ENCODE results near the gene FETUB. TPM values are rescaled to one million over a fixed set of nuclear protein-coding genes. Genes with fewer than 3 reads are reported as not detected.
A peak's percentile ranks its signal among the peaks of the same experiment; 100 is the strongest.

The FETUB gene
- total and polyA plus RNA-seq, 2 donors (not counting 3 experiments of a cell fraction or from before 2014, with no cell fraction given) = not detected

DNA sequence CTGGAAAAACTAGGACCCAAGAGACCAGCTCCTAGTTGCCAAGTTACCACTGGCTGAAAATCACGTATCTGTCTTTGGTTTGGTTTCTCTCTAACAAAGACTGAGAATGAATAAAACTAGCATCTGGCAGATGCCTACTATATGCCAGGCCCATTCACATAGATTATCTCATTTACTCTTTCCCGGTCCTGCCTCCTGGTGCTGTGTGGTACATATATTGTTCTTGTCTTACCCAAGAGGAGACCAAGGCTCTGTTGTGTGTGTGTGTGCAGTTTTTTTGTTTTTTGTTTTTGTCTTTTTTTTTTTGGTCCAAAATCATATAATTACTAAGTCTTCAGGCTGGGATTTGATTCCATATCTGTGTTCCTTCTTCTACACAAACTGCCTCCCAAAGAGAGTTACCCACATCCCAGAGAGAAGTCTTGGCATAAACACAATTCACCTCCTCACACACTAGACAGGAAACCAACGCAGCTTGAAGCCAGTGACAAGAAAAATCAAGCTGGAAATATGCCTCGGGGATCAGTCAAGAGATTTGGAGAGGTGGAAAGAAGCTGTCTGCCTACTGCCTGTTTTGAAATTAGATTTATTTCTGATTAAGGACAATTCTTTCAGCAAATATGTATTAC lies 26.4 kb upstream of the FETUB start:
- TF ChIP-seq EZH2 (IDR thresholded peaks at IDR 0.05; ENCODE audit: borderline replicate concordance, low read depth, low read length, severe bottlenecking) (no peak), POLR2A (IDR thresholded peaks at IDR 0.05; ENCODE audit: low read depth, low read length) (no peak), POLR2AphosphoS5 (IDR thresholded peaks at IDR 0.05; ENCODE audit: insufficient read depth, low read depth, low read length) (no peak)
- TF ChIP-seq, protein P1, sequence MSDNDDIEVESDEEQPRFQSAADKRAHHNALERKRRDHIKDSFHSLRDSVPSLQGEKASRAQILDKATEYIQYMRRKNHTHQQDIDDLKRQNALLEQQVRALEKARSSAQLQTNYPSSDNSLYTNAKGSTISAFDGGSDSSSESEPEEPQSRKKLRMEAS (IDR thresholded peaks at IDR 0.05; ENCODE audit: insufficient read depth, insufficient read length) = no peak
- intact Hi-C loops (cut with micrococcal nuclease) = loop anchor here (10.0 kb wide), 1 partner anchor 551 kb away; no protein-coding TSS in a partner anchor
- CTCF ChIA-PET = interaction anchor here (0.9 to 6.1 kb wide), 21 partner anchors 8 to 636 kb away, joined by 3 to 195 read pairs (median 6); no protein-coding TSS in a partner anchor

DNA sequence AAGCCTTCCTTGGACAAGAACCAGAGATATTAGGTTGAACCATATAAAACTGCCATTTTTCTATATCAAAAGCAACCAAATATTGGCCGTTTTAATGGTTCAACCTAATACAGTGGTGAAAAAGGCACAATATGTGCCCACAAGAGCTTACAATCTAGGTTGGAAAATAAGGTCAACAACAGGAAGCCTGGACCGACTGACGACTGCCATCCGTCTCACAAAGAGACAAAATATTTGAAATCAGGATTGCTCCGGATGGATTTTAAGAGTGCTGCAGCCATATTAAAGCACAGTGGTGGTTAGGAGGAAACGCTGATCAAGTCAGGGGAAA lies 26.0 kb upstream of the FETUB start:
- CTCF ChIA-PET = interaction anchor here (0.7 to 6.1 kb wide), 40 partner anchors 9 to 1100 kb away, joined by 3 to 195 read pairs (median 5); partner anchors contain the start of genes DNAJB11 and EIF4A2
- FAIRE-seq (no peak), DNase-seq (ENCODE audit: low read depth, low spot score) (peak; percentile 9)
- Histone ChIP-seq H3K9me1 (replicated peaks; ENCODE audit: control insufficient read depth, extremely low read depth, insufficient read depth, low read length) (no peaks in the 10 kb centered on the region), H3K9ac (replicated peaks; ENCODE audit: extremely low read depth, insufficient read depth, low read length) (no peak overlapping the region), H3K27ac (ENCODE audit: insufficient read depth, low read depth, low read length) (no peak overlapping the region), H3K79me2 (ENCODE audit: control insufficient read depth, insufficient read depth, low read length) (no peaks in the 10 kb centered on the region), H3K9me3 (replicated peaks; ENCODE audit: control insufficient read depth, insufficient read depth, low read length) (no peaks in the 10 kb centered on the region), H3K4me2 (ENCODE audit: insufficient read depth, low read length) (no peak overlapping the region), H4K20me1 (replicated peaks; ENCODE audit: control insufficient read depth, extremely low read depth, insufficient read depth, low read length) (no peaks in the 10 kb centered on the region), H3K27me3 (ENCODE audit: control insufficient read depth in 2 of 2, insufficient read depth in 2 of 2, low read length in 2 of 2) (peaks cover 5 to 19% of the 10 kb centered on the region in 2 experiments), H3K36me3 (ENCODE audit: control insufficient read depth in 2 of 2, extremely low read depth in 1 of 2, insufficient read depth in 2 of 2, low read length in 2 of 2) (no peaks in the 10 kb centered on the region), H2AFZ (ENCODE audit: low read depth, low read length) (no peak overlapping the region), H3K4me1 (ENCODE audit: control insufficient read depth, extremely low read depth, insufficient read depth, low read length) (peaks cover 5% of the 10 kb centered on the region), H3K4me3 (replicated peaks in 1 of 3; ENCODE audit: insufficient read depth in 1 of 3, low read depth in 1 of 3, low read length in 3 of 3) (no peak overlapping the region)
- POLR2A ChIA-PET = interaction anchor here (0.7 kb wide), 1 partner anchor 632 kb away, joined by 4 read pairs; no protein-coding TSS in a partner anchor
- no TSS peak for BruUV-seq (replicated peaks)
- intact Hi-C loops (cut with micrococcal nuclease) (loop anchor here (10.0 kb wide), 1 partner anchor 551 kb away; no protein-coding TSS in a partner anchor), dilution Hi-C loops (cut with MboI; ENCODE audit: extremely low pct_ligation_motif_present, low sequenced_read_pairs) (no loop called here)
- TF ChIP-seq MYC (IDR thresholded peaks at IDR 0.05; ENCODE audit: low read depth, low read length) (no peak), GATA2 (IDR thresholded peaks at IDR 0.05; ENCODE audit: insufficient read depth, insufficient read length, low read depth, low read length) (no peak), POLR2AphosphoS5 (IDR thresholded peaks at IDR 0.05; ENCODE audit: insufficient read depth, low read depth, low read length) (no peak)
- TF ChIP-seq, protein P1 (IDR thresholded peaks at IDR 0.05; ENCODE audit: insufficient read depth, insufficient read length) = no peak

More for the DNA sequence above, 26.4 kb upstream of the FETUB start:
- DNase-seq (ENCODE audit: low read depth, low spot score) (no peak), FAIRE-seq (no peak)
- H3K9me3 ChIP-seq (replicated peaks; ENCODE audit: control insufficient read depth, insufficient read depth, low read length) = no peaks in the 10 kb centered on the region
- no peaks in the 10 kb centered on the region for H4K20me1 ChIP-seq (replicated peaks; ENCODE audit: control insufficient read depth, extremely low read depth, insufficient read depth, low read length)
- no TSS peak for BruUV-seq (replicated peaks)
- H3K4me2 ChIP-seq (ENCODE audit: insufficient read depth, low read length) = no peak overlapping the region
- dilution Hi-C loops (cut with MboI; ENCODE audit: extremely low pct_ligation_motif_present, low sequenced_read_pairs) = no loop called here
- no peak overlapping the region for H3K27ac ChIP-seq (ENCODE audit: insufficient read depth, low read depth, low read length)
- H3K9me1 ChIP-seq (replicated peaks; ENCODE audit: control insufficient read depth, extremely low read depth, insufficient read depth, low read length) = no peaks in the 10 kb centered on the region
- no peaks in the 10 kb centered on the region for H3K79me2 ChIP-seq (ENCODE audit: control insufficient read depth, insufficient read depth, low read length)
- H3K4me1 ChIP-seq (ENCODE audit: control insufficient read depth, extremely low read depth, insufficient read depth, low read length) = peaks cover 5% of the 10 kb centered on the region
- H3K9ac ChIP-seq (replicated peaks; ENCODE audit: extremely low read depth, insufficient read depth, low read length) = no peak overlapping the region
- H3K36me3 ChIP-seq (ENCODE audit: control insufficient read depth in 2 of 2, extremely low read depth in 1 of 2, insufficient read depth in 2 of 2, low read length in 2 of 2) = no peaks in the 10 kb centered on the region
- H2AFZ ChIP-seq (ENCODE audit: low read depth, low read length) = no peak overlapping the region
- no peak overlapping the region for H3K4me3 ChIP-seq (replicated peaks in 1 of 3; ENCODE audit: insufficient read depth in 1 of 3, low read depth in 1 of 3, low read length in 3 of 3)
- POLR2A ChIA-PET = interaction anchor here (0.7 kb wide), 1 partner anchor 631 kb away, joined by 4 read pairs; no protein-coding TSS in a partner anchor
- H3K27me3 ChIP-seq (ENCODE audit: control insufficient read depth in 2 of 2, insufficient read depth in 2 of 2, low read length in 2 of 2) = peaks cover 5 to 19% of the 10 kb centered on the region in 2 experiments

All from endothelial cell of umbilical vein (primary cell).